ENCODE data around the gene IL18RAP.

IL18RAP gene

GRCh38 chr2:102484310-102485061 is 61.5 kb downstream of the IL18RAP start:
- Histone ChIP-seq H3K4me1 (ENCODE audit: control insufficient read depth, insufficient read depth, low read length) (peaks cover 2% of the 10 kb centered on the region), H3K27me3 (ENCODE audit: control insufficient read depth, insufficient read depth, low read length) (no peaks in the 10 kb centered on the region), H3K9me3 (ENCODE audit: control insufficient read depth, insufficient read depth, low read length) (no peaks in the 10 kb centered on the region), H3K4me3 (ENCODE audit: low read depth, low read length) (no peak overlapping the region), H3K9ac (ENCODE audit: low read depth, low read length) (no peak overlapping the region), H3K27ac (ENCODE audit: low read depth, low read length) (no peak overlapping the region), H3K36me3 (ENCODE audit: control insufficient read depth, insufficient read depth, low read length) (no peaks in the 10 kb centered on the region)

- no peaks in the 10 kb centered on the region for H3K36me3 ChIP-seq (ENCODE audit: control insufficient read depth, insufficient read depth, low read length)
- H3K9ac ChIP-seq (ENCODE audit: low read depth, low read length): no peak overlapping the region
- H3K9me3 ChIP-seq (ENCODE audit: control insufficient read depth, insufficient read depth, low read length): no peaks in the 10 kb centered on the region
- no peaks in the 10 kb centered on the region for H3K27me3 ChIP-seq (ENCODE audit: control insufficient read depth, insufficient read depth, low read length)
- H3K4me1 ChIP-seq (ENCODE audit: control insufficient read depth, insufficient read depth, low read length): peaks cover 7% of the 10 kb centered on the region
- H3K27ac ChIP-seq (ENCODE audit: low read depth, low read length): no peak overlapping the region
- no peak overlapping the region for H3K4me3 ChIP-seq (ENCODE audit: low read depth, low read length)
Observed at GRCh38 chr2:102485147-102485785, 62.3 kb downstream of the IL18RAP start.

- Histone ChIP-seq H3K9me3 (ENCODE audit: control insufficient read depth, insufficient read depth, low read length) (no peaks in the 10 kb centered on the region), H3K27me3 (ENCODE audit: control insufficient read depth, insufficient read depth, low read length) (no peaks in the 10 kb centered on the region), H3K4me3 (ENCODE audit: low read depth, low read length) (no peak overlapping the region), H3K4me1 (ENCODE audit: control insufficient read depth, insufficient read depth, low read length) (peaks cover 7% of the 10 kb centered on the region), H3K27ac (ENCODE audit: low read depth, low read length) (no peak overlapping the region), H3K9ac (ENCODE audit: low read depth, low read length) (no peak overlapping the region), H3K36me3 (ENCODE audit: control insufficient read depth, insufficient read depth, low read length) (no peaks in the 10 kb centered on the region)
Observed at GRCh38 chr2:102486941-102487702, 64.2 kb downstream of the IL18RAP start.

DNA sequence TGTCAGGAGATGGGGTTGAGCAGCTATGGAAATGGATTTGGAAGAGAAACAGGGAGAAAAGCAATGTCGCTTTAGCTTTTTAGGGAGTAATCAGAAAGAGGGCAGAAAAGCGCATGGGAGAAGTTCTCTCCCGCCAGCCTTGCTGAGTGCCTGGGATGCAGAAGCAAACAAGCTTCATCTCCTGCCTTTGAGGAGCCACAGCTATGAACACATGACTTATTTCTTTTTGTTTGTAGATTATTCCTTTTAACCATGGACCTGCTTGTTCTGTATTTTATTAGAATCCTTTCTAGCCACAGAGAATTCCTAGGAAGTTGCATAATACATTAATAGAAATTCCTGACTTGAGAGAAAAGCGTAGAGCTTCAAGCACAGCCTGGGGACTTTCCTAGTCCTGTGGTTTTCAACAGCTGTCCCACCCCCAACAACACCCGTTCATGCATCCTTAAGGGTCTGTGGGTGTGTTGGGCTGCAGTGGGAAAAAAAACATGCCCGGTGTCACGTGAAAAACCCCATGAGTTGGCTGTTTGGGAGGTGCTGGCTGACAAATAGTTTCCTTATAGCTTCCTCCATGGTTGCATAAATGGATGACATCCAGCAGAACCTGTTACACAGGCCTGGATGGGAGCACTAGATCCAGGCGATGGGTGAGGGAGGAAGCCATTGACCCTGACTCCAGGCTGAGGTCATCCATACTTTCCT is 65.0 kb downstream of the IL18RAP start:
- Histone ChIP-seq H3K27ac (ENCODE audit: low read depth, low read length) (no peak overlapping the region), H3K4me3 (ENCODE audit: low read depth, low read length) (no peak overlapping the region), H3K9me3 (ENCODE audit: control insufficient read depth, insufficient read depth, low read length) (no peaks in the 10 kb centered on the region)

DNA sequence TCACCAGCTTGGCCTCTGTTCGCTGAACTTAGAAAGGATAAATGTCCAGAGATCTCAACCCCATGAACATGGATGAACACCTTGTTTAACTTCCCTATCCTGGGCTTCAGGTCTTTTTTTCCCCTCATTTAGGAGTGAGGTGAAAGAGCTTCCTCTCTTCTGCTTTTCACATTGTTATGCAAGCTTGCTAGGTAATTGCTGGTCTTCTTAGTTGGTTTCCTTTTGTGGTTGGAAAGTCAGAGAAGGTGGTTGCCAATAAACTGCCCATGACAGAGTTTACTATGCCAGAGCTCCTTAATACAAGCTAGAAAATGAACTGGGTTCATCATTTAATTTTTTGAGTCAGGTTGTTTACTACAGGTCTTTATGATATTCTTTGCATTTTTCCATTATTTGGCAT is 66.7 kb downstream of the IL18RAP start:
- Histone ChIP-seq H3K4me1 (ENCODE audit: control insufficient read depth, insufficient read depth, low read length) (peaks cover 7% of the 10 kb centered on the region), H3K4me3 (ENCODE audit: low read depth, low read length) (no peak overlapping the region), H3K27ac (ENCODE audit: low read depth, low read length) (no peak overlapping the region), H3K9ac (ENCODE audit: low read depth, low read length) (no peak overlapping the region), H3K9me3 (ENCODE audit: control insufficient read depth, insufficient read depth, low read length) (no peaks in the 10 kb centered on the region; the same call in 1 of the 2 replicates), H3K27me3 (ENCODE audit: control insufficient read depth, insufficient read depth, low read length) (no peaks in the 10 kb centered on the region), H3K36me3 (ENCODE audit: control insufficient read depth, insufficient read depth, low read length) (no peaks in the 10 kb centered on the region)

More for the DNA sequence above, 65.0 kb downstream of the IL18RAP start:
- Histone ChIP-seq H3K9ac (ENCODE audit: low read depth, low read length) (no peak overlapping the region), H3K36me3 (ENCODE audit: control insufficient read depth, insufficient read depth, low read length) (no peaks in the 10 kb centered on the region), H3K4me1 (ENCODE audit: control insufficient read depth, insufficient read depth, low read length) (peaks cover 7% of the 10 kb centered on the region), H3K27me3 (ENCODE audit: control insufficient read depth, insufficient read depth, low read length) (no peaks in the 10 kb centered on the region)

DNA sequence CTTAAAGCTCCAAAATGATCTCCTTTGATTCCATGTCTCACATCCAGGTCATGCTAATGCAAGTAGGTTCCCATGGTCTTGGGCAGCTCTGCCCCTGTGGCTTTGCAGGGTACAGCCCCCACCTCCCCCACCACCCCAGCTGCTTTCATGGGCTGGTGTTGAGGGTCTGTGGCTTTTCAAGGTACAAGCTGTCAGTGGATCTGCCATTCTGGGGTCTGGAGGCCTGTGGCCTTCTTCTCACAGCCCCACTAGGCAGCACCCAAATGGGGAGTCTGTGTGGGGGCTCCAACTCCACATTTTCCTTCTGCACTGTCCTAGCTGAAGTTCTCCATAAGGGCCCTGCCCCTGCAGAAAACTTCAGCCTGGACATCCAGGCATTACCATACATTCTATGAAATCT is 69.0 kb downstream of the IL18RAP start:
- H3K9me3 ChIP-seq (ENCODE audit: control insufficient read depth, insufficient read depth, low read length): no peaks in the 10 kb centered on the region; the same call in 1 of the 2 replicates
- no peaks in the 10 kb centered on the region for H3K36me3 ChIP-seq (ENCODE audit: control insufficient read depth, insufficient read depth, low read length)
- H3K27me3 ChIP-seq (ENCODE audit: control insufficient read depth, insufficient read depth, low read length): no peaks in the 10 kb centered on the region
- no peak overlapping the region for H3K27ac ChIP-seq (ENCODE audit: low read depth, low read length)
- no peak overlapping the region for H3K4me3 ChIP-seq (ENCODE audit: low read depth, low read length)
- H3K4me1 ChIP-seq (ENCODE audit: control insufficient read depth, insufficient read depth, low read length): peaks cover 7% of the 10 kb centered on the region
- H3K9ac ChIP-seq (ENCODE audit: low read depth, low read length): no peak overlapping the region

DNA sequence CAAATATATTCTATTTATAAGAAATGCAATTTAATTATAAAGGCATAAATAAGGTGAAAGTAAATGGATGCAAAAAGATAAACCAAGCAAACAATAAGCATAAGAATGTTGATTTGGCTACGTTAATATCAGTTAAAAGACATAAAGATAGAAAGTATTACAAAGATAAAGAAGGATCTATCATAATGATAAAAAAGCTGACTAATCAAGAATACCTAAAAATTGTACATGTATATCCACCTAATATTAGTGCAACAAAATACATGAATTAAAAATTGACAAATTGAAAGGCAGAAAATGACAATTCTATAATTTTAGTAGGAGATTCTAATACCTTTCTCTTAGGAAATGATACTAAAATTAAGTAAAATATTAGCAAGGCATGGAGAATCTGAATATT is 71.6 kb downstream of the IL18RAP start:
- Histone ChIP-seq H3K9ac (ENCODE audit: low read depth, low read length) (no peak overlapping the region), H3K4me3 (ENCODE audit: low read depth, low read length) (no peak overlapping the region), H3K9me3 (ENCODE audit: control insufficient read depth, insufficient read depth, low read length) (no peaks in the 10 kb centered on the region; the same call in 1 of the 2 replicates), H3K4me1 (ENCODE audit: control insufficient read depth, insufficient read depth, low read length) (peaks cover 4% of the 10 kb centered on the region), H3K27me3 (ENCODE audit: control insufficient read depth, insufficient read depth, low read length) (no peaks in the 10 kb centered on the region), H3K36me3 (ENCODE audit: control insufficient read depth, insufficient read depth, low read length) (no peaks in the 10 kb centered on the region), H3K27ac (ENCODE audit: low read depth, low read length) (no peak overlapping the region)

DNA sequence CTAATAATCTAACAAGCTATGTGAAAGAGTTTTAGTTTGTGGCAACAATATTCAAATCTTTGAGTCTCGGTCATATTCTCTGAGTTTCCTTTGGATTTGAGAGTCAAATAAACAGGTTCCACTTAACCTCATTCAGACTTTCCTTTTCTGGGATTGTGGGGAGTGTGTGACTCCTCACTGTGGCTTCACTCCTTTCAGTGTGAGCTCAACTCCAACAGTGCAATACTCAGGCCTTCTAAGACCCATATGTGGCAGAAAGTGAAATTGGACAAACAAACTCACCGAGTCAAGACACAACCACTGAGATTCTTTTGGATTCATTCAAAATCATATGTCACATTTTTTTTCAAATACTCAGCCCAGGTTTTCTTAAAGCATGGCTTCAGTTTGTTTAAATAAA is 75.5 kb downstream of the IL18RAP start:
- Histone ChIP-seq H3K27me3 (ENCODE audit: control insufficient read depth, insufficient read depth, low read length) (no peaks in the 10 kb centered on the region), H3K27ac (ENCODE audit: low read depth, low read length) (no peak overlapping the region), H3K36me3 (ENCODE audit: control insufficient read depth, insufficient read depth, low read length) (no peaks in the 10 kb centered on the region), H3K4me1 (ENCODE audit: control insufficient read depth, insufficient read depth, low read length) (no peaks in the 10 kb centered on the region), H3K4me3 (ENCODE audit: low read depth, low read length) (no peak overlapping the region), H3K9ac (ENCODE audit: low read depth, low read length) (no peak overlapping the region), H3K9me3 (ENCODE audit: control insufficient read depth, insufficient read depth, low read length) (no peaks in the 10 kb centered on the region; the same call in 1 of the 2 replicates)

DNA sequence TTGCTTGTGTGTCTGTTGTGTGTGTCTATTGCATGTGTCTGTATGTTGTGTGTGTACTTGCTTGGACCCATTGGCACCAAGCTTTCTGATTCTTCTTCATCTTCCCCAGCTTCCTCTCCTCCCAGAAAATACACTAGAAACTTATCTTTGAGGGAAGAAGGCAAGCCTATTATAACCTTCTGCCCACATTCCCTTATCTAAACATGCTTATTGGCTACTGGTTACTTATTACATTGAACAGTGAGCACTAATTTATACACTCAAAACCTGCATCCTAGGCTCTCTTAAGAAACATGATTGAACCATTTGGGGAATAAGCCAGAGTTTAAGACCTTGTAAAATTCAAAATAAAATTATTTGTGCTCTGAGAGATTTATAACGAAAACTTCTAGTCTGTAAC is 76.6 kb downstream of the IL18RAP start:
- H3K27me3 ChIP-seq (ENCODE audit: control insufficient read depth, insufficient read depth, low read length): no peaks in the 10 kb centered on the region
- no peaks in the 10 kb centered on the region; the same call in 1 of the 2 replicates for H3K9me3 ChIP-seq (ENCODE audit: control insufficient read depth, insufficient read depth, low read length)
- H3K4me3 ChIP-seq (ENCODE audit: low read depth, low read length): no peak overlapping the region
- no peaks in the 10 kb centered on the region for H3K36me3 ChIP-seq (ENCODE audit: control insufficient read depth, insufficient read depth, low read length)
- H3K27ac ChIP-seq (ENCODE audit: low read depth, low read length): no peak overlapping the region
- H3K9ac ChIP-seq (ENCODE audit: low read depth, low read length): no peak overlapping the region
- H3K4me1 ChIP-seq (ENCODE audit: control insufficient read depth, insufficient read depth, low read length): no peaks in the 10 kb centered on the region

All from HUES48 (cell line).